Activated T-cell treated with anti-CD3 and anti-CD28 coated beads for 4 hours (primary cell): Measurements from ENCODE around the gene TMEM97.

Source experiments
- DNase-seq: peaks from one replicate; pipeline ENCODE4 v3.0.0-alpha.2; 2020

The TMEM97 gene

GRCh38 chr17:28317099-28317965 lies 1.7 kb upstream of the TMEM97 start:
- no peak for DNase-seq

GRCh38 chr17:28317966-28318758 lies 838 bp upstream of the TMEM97 start:
- no peak for DNase-seq

- DNase-seq, result no peak
These were observed 567 bp downstream of the TMEM97 start for GRCh38 chr17:28319598-28319935.

GRCh38 chr17:28320215-28321061 lies 1.4 kb downstream of the TMEM97 start:
- no peak for DNase-seq

GRCh38 chr17:28324267-28324745 lies 5.3 kb downstream of the TMEM97 start:
- no peak for DNase-seq

- DNase-seq, result no peak
These were observed 5.8 kb downstream of the TMEM97 start for GRCh38 chr17:28324781-28325180.

- no peak for DNase-seq
These were observed 6.2 kb downstream of the TMEM97 start for GRCh38 chr17:28325211-28325610.

- no peak for DNase-seq
These were observed 7.1 kb downstream of the TMEM97 start for GRCh38 chr17:28326114-28326513.

GRCh38 chr17:28327031-28327607 lies 8.1 kb downstream of the TMEM97 start:
- no peak for DNase-seq

- no peak for DNase-seq
These were observed 8.7 kb downstream of the TMEM97 start for GRCh38 chr17:28327709-28328108.

- no peak for DNase-seq
These were observed 9.3 kb downstream of the TMEM97 start for GRCh38 chr17:28328325-28328724.

- no peak for DNase-seq
These were observed 11.7 kb downstream of the TMEM97 start for GRCh38 chr17:28330671-28331070.

GRCh38 chr17:28331891-28332420 lies 13.0 kb downstream of the TMEM97 start:
- DNase-seq, result no peak

GRCh38 chr17:28333083-28333746 lies 14.2 kb downstream of the TMEM97 start:
- no peak for DNase-seq

- DNase-seq, result no peak
These were observed 15.2 kb downstream of the TMEM97 start for GRCh38 chr17:28334171-28334570.

GRCh38 chr17:28334666-28335200 lies 15.7 kb downstream of the TMEM97 start:
- DNase-seq, result no peak

- DNase-seq, result peak; percentile 94
These were observed 16.4 kb downstream of the TMEM97 start, which contains the start of the genes IFT20 and TNFAIP1 for GRCh38 chr17:28335201-28335958. Gene IFT20, minus strand, starts transcription at chr17:28335472. Its CDS starts 3,487 bp downstream, at chr17:28331985. Gene TNFAIP1, plus strand, starts transcription at chr17:28335761. Its CDS starts 3,761 bp downstream, at chr17:28339522.

GRCh38 chr17:28335959-28336871 lies 17.2 kb downstream of the TMEM97 start:
- no peak for DNase-seq

GRCh38 chr17:28338056-28338768 lies 19.2 kb downstream of the TMEM97 start:
- DNase-seq, result no peak
